CD4-positive, alpha-beta T cell treated with Interleukin-17A for 4 hours (primary cell): ENCODE results near the gene PCSK5.

Experiments
- DNase-seq: peaks from one replicate; pipeline ENCODE4 v3.0.0-alpha.2; 2020; ENCODE audit warnings: mixed read lengths

Gene PCSK5

DNA sequence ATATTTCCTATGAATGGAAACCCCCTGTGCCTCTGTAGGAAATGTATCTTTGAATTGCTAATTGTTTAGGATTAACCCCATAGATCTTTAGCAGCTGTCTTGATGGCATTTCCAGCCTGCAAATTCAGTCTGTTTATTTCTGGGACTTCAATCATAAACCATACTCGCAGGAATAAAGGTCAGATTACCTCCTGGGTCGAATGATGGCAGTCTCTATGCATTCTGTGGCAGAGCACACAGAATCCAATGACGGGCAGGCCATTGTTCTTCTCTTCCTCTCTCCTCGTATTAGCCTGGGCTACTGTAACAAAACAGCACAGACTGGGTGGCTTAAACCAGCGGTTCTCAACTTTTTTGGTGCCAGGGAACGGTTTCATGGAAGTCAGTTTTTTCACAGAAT lies 199.9 kb downstream of the PCSK5 start:
- no peak for DNase-seq

DNA sequence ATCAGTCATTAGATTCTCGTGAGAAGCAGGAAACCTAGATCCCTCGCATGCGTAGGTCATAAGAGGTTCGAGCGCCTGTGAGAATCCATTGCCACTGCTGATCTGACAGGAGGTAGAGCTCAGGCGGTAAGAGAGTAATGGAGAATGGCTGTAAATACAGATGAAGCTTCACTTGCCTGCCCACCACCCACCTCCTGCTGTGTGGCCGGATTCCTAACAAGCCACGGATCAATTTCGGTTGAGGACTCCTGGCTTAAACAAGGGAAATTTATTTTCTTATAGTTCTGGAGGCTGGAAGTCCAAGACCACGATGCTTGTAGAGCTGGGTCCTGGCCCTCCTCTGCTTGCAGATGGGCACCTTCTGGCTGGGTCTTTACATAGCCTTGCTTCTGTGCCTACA lies 200.4 kb downstream of the PCSK5 start:
- DNase-seq = no peak

DNA sequence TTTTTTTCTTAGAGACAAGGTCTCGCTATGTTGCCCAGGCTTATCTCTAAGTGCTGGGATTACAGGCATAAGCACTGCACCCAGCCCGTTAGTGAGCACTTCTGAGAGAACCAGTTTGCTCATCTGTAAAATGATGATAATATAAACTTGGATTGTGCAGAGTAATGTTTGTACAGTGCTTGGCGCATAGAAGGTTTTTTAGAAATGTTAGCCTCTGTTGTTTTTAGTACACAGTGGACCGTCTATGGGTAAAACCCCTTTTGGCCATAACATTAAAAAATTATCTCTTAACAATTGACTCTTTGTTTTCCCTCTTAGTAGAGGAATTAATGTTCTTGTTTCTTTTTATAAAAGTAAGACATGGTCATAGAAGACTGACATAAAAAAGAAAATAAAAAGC lies 202.1 kb downstream of the PCSK5 start:
- DNase-seq = no peak

DNA sequence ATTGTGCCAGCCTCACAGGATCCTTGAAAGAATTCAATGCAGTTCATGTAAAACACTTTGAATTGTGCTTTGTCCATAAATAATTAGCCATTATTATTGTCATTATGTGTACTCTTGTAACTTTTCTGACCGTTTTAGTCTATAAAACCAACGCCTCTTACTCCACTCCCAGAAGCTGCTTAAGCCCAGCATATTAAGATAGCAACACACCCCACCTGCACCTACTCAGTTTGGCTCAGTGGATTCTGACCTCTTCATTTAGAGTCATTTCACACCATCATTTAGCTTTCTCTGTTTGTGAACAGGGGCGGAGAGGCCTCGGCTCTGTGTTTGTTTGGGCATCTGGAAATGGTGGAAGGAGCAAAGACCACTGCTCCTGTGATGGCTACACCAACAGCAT lies 205.1 kb downstream of the PCSK5 start:
- DNase-seq = no peak

DNA sequence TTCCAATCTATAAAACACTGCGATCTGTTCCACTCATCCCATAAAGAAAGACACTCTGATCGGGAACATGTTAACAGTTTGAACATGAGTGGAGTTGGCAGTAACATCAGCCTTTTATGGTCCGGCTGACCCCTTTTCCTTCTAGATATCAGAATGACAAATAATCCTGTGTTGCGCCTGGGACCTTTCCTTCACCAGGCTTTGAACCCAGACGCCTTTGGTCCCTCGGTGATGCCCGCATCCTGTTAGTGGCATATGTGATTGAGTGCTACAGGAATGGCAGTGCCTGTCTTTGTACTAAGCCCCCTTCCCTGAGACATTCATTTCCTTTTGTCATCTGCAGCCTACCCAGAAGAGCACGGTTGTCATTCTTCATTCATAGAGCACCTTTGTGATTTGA lies 209.0 kb downstream of the PCSK5 start:
- no peak for DNase-seq

DNA sequence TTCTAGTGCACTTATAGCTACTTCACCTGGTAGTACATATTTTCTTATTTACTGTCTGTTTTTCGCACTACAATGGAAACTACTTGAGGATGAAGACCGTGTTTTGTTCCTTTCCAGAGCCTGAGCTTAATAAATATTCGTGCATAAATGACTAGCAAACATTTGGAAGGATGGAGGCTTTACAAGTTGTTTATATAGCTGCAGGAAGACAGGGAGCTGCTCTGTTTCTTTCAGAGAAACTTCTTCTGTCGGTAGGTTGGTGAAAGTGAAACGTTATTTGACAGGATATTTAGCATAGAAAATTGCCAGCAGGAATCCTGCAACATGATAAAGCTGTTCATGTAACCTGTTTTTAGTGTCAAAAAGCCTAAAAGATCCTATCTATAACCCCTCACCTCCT lies 210.6 kb downstream of the PCSK5 start:
- DNase-seq = no peak

DNA sequence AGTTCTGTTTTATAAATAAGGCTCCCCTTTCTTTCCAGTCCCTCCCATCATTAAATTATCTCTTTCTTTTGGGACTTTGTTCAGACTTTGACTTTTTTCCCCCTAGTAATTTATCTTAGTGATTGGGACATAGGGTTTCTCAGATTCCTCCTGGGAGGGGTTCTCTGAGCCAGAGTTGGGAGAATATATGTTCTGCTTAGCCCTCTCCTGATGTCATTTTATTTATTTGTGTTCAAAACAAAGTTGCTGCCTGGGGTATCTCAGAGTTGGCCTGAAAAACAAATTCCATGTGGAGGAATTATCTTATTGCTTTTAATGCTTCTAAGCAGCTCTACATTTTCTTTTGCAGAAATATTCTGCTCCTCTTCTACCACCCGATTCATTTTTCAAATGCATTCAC lies 211.0 kb downstream of the PCSK5 start:
- no peak for DNase-seq

DNA sequence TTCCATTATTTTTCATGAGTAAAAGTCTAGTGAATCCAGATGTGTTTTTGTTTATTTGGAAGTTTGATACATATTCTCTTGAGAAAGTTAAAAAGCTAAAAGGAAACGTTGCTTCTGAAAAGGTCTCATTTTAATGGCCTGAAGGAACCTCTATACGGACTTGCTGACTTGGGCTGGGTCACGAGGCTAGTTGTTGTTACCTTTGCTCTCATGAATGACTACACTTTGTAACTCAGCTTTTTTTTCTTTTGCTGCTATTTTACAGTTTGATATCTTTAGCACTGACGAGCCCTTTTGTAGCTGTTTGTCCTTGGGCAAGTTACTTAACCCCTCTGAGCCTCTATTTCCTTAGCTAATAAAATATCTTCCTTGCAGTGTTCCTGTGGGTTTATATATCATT lies 211.5 kb downstream of the PCSK5 start:
- DNase-seq = no peak

DNA sequence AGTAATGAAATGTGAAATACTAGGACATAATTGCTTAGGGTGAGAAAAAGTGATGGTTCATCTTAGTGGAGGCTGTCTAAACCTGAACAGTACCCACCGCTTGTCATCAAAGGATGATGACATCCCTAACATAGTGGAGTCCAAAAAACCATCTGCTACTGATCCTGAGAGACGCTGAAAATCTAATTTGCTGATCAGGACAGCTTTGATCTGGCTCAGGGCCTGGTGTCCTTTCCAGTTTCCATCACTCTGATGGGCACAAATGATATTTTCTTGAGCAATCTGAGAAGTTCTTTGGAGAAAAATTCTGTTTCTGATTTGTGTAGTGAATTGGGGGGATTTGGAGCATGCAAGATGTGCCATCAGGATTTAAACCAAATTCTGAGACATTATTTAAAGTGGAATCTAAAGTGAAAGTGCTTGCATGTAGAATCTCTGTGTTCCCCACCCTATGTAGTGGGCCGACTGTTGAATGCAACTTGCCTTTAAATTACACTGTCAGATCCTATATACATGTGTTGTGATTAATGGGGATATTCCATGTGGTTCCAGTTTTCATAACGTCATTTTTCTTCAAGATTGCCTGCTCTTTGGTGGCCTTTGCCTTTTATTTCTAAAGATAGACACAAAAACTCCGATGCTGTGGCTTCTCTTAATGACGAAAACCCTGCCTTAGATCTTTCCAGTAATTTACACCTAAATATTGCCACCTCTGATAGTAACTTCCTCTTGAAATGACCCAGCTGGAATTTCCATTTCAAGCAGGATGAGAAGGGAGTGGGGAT lies 213.2 kb downstream of the PCSK5 start:
- DNase-seq = no peak

DNA sequence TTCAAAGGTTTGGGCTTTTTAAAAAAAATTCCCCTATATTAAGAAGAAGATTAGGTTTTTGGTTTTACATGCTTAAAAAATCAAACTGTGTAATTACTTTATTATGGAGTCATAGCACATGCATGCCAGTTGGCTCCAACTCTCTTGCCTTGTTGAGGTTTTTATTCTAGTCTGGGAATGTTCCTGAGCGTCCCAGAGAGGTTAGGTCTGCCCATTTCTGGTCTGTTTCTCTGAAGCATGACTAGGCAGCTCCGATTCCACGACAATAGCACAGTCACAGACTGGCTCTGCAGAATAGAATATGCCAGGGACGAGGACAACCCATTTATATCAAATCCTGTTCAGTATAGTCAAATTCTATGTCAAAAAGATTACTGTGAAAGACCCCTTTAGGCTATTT lies 217.0 kb downstream of the PCSK5 start:
- no peak for DNase-seq

DNA sequence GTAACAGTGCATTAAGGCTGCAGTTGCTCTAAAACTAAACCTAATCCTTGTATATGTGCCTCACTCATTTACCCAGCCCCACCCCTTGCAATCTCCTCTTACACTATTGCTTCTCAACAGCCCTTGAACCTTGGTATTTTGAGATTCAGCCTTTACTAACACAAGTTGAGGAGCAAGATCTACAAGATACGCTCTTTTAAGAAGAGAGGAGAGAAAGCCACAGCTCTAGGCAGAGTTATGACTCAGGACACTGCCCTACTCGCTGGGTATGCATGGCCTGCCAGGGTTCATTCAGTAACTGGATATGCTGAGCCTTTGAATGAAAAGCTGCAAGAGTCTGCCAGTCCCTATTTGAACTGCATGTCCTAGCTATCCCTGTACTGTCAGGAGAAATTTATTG lies 219.5 kb downstream of the PCSK5 start:
- no peak for DNase-seq

DNA sequence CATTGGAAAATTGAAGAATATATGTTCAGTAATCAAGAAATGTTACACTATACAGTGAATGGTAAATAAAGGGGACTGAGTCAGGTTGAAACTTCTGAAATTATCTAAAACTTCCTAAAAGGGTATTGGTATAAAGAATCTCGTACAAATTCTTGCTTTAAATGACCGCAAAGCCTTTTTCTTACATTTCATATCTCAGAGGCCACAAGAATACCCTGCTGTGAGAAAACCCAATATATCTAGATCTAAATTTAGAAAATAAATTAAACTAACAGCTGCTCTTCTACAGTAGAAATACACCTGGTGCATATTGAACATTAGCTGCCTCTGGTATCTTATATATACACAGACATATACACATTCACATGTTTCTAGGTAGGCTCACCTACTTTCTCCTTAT lies 221.7 kb downstream of the PCSK5 start:
- no peak for DNase-seq

DNA sequence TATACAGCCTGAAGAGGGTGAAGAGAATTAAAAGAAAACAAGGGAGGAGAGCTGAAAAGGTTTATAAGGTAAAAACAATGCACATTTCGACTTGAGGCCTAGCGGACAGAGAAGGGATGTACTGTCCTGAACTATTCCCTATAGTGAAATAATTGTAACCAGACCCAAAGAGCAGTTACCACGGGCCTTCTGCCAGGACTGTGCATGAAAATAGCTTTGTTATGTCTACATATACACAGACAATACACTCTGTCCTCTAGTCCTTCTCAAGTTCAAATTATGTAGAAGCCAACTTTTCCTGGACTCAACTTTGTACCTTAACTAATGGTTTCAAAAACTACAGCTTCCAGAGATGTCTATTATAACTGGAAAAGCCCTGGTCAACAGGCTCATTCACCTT lies 223.7 kb downstream of the PCSK5 start:
- DNase-seq = no peak

DNA sequence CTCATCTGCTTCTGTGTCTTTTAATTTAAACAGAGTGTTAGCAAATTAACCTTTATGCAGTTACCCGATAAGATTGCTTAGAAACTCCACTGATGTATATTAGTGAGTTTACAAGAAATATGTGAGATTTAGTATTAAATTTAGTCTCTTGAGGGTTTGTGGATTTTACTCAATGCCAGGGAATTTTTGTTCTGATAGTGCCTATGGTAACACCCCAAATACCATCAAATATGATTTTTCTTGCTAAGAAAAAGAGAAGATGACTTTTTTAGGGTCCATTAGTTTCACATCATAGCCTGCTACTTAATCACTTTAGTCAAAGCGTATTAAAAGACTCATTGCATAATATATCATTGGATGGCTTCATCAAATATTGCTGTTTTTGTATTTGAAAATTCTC lies 224.9 kb downstream of the PCSK5 start:
- DNase-seq = no peak

DNA sequence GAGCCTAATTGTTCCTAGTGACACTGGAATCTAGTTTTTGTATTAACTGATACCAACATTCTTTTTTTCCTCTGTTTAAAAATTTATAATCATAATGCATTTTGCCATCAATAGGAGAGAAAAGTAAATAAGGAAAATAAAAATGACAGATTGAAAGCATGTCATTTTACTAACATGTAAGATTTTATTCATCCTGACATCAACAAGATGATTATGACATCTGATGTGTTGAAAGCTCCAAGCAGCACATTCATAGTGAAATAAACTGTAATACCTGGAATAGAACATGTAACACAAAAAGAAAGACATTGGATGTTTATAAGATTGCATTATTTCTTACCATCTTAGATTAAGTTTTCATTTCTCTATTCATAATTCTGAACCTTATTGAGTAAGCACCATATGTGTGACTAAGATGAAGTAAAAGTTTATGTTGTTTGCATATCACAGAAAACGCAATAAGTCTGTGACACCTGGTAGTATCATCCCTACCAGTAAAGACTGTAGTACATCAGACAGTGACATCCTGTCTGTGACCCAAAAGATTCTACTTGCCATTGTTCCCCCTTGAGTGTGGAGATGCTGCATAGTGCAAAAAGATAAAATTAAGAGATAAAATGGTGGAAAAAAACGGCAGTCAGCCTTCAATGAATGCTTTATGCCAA lies 225.6 kb downstream of the PCSK5 start:
- no peak for DNase-seq

DNA sequence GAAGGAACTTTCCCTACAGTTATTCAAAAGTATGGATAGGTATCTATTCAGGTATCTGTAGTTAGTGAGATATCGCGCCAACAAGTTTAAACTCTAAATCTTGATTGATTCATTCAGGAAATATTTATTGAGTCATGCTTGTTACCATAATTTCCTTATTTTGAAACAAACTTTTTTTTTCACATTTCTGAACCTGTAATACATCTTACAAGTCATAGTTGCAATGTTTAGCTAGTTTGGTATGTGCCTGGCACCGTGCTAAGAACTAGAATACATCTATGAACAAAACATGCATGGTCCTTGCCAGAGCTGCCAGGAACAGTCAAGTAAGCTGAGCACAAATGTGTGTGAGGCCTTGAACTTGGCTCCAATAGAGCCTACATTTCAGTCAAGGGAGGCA lies 226.4 kb downstream of the PCSK5 start:
- DNase-seq = no peak

DNA sequence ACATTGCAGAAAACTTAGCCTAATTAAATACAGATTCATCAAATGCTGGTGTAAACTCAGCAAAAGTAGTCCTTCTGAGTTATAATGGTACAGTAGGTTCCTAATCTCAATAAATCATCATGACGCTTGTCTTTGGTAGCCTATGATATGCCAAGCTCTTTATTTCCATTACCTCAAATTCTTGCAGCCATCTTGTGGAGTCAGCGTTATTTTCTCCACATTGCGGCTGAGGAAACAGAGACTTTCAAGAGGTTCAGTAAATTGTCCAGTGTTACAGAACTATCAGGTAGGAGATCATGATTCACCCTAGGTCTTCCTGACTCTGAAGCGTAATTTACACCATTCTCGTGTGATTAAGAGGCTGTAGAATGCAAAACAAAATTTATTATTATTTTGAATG lies 237.2 kb downstream of the PCSK5 start:
- no peak for DNase-seq

DNA sequence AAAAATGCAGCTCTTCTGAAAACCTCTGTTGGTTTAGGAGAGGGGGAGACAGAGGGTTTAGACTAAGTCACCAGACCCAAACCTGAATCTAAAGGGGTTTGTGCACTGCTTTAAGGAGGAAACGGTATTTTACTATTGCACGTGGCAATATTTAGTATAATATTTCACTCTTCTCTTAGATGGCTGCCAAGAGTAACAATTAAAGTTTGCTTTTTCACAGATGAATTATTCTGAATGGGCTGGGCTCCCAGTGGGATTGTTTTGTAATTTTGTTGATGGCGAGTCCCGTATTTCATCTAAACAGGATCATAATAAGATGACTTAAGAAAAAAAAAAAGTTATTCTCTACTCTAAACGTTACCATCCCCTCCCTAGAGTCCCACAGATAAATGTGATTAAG lies 245.4 kb downstream of the PCSK5 start:
- DNase-seq = no peak

DNA sequence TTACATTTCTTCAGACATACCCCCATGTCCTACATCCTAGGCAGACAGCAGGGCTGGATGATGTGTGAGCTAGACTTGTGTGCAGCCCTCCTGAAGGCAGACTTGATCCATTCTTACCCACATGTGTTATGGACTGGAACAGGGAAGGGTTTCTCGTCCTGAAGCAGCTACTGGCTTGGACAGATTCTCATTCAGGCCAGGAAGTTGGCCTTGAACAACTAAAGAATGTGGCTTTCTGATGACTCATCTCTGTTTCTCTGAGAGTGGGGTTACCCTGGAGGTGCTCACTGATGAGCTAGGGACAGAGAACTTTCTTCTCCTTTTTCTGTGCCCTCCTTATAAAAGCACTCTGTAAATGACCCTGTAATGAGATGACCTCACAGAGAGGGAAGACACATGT lies 246.5 kb downstream of the PCSK5 start:
- DNase-seq = no peak

DNA sequence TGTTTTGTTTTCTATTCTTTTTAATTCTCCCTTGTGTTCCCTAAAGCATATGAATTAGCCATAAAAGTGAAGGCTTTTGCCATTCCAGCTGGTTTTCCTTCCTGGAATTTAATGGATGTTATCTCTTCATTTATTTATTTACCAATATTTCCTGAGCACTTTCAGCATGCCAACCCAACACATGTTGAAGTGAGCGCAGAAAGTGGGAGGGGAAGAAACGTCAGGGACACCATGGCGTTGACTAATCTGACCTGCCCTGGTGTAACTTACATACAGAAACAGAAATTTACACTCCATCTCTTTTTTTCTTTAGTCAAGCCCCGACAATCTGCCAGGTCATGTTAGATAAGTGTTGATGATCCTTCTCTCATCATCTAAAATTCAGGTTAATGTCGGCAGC lies 247.5 kb downstream of the PCSK5 start:
- no peak for DNase-seq

DNA sequence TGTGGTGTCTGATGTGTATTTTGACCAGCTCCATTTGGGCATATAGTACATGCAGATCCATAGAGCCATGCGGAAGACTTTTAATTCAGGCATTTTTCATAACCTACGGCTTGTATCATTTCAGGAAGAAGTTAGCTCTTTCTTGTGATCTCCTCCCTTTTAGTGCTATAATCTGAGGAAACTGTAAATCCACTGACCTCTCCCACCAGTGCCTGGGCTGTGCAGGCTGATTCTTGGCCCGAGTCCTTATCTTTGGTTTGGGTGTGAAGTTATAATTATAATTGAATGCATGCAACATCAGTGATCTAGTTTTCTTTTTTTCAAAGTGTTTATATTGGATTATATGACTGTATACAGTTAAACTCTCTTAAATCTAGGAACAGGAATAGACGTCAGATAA lies 247.9 kb downstream of the PCSK5 start:
- DNase-seq = no peak

DNA sequence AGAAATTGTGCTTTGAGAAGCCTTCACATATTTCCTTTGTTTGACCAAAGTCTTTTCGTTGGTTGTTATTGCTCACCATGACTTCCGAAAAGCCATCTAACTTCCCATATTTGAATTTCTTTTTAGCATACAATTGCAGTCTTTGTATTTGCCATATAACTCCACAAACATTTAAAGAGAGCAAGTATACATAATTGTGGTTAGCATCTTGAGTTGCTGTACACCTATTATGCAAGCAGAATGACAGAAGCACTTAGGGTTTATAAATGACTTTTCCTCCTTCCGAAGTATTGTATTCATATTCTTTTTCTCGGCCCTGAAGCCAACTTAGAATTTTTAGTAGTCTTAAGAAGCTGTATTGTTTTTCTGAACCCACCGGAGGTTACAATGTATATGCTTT lies 253.4 kb downstream of the PCSK5 start:
- DNase-seq = no peak

DNA sequence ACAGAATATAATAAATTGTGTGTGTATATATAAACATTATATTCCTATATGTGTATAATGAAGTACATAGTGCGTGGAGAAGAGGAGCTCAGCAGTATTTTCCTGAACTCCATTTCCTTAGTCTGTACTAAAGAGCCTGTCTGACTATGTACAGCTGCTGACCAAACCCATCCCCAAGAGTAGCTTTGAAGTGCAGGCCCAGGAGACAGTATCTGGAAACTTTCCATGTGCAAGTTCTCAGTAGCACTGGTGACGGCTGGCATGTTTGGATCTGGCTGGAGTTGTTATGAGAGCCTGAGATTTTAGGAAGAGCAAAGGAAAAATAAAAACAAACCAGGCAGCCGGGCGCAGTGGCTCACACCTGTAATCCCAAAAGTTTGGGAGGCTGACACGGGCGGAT lies 259.5 kb downstream of the PCSK5 start:
- no peak for DNase-seq

DNA sequence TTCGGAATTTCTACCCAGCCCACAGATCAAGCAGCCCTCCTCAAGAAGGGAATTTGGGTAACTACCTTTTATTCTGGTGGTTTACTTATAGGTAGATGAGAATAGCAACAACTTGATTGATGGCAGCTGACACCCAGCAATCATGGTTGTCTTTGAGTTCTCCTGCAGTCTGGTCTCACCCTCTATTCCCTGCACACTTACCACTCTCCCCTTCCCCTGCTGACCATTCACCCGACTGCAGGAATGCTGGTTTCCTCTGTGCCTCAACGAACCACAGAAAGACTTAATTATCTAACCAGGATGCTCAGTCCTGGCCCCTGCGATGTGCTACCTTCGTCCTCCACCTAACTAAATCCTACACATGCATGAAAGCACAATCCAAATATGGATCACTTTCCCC lies 260.8 kb downstream of the PCSK5 start:
- no peak for DNase-seq

DNA sequence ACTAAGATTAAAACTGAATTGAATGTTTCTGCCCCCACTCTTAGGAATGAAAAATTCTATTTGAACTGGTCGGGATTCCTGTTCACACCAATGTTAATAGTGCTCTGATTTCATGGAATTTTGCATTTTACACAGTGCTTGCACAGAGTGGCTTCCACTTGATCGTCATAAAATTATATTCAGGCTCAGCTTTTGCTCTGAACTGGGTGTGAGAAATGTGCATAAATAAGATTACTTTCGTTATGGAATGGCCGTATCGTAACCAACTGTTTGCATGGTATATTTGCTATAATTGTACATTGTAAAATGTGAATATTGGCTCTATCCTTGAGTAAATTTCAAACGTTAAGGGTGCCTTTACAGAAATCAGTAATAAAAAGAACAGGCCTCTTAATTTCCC lies 262.9 kb downstream of the PCSK5 start:
- DNase-seq = no peak
